GM21528 (cell line): ENCODE measurements around the gene PODN.

ENCODE experiments used
- ATAC-seq: cut with Tn5 transposase; IDR thresholded peaks from one replicate; pipeline ENCODE4 v1.9.1; 2021; ENCODE audit warnings: mild to moderate bottlenecking, moderate library complexity; ENCODE audit not compliant: unreplicated experiment, low FRiP score

Gene PODN

DNA sequence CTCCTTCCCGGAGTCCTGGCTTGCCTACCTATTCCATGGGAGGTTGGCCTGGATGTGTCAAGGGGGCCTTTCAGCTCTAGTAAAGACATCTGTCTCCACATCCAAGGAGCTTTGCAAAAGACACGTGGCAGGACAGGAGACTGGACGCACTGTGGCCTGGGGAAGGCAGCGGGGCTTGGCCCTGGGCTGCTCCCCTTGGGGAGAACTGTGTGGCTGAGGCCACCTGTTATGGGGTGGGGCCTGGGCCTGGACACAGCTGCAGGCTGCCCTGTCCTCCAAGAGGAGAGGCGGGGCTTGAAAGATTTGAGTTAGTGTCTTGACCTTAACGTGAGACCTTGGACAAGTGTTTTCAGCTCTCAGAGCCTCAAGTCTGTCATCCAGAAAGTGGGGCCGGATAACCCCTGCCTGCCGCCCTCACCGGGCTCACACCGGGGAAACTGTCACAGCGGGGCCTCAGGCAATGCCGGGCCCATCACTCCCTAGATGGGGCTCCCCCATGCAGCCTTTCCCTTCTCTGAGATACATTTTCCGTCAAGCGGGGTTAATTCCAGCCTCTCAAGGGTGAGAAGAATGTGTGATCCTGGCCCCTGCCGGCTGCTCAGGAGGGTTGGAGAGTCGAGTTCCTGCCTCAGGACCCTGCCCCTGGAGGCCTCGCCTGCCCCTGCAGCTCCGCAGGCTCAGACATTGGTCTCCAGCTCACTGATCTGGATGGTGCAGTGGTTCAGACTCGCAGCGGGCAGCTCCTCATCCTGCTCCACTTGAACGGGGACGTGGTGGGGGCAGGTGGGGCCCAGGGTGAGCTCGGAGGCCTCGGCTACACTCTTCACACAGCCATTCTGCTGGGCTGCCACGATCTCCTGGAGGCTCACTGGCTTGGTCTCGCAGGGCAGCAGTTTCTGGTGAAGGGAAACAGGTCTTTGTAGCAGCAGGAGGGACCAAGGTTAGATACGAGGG lies 25.6 kb downstream of the PODN start:
- ATAC-seq: no peak

DNA sequence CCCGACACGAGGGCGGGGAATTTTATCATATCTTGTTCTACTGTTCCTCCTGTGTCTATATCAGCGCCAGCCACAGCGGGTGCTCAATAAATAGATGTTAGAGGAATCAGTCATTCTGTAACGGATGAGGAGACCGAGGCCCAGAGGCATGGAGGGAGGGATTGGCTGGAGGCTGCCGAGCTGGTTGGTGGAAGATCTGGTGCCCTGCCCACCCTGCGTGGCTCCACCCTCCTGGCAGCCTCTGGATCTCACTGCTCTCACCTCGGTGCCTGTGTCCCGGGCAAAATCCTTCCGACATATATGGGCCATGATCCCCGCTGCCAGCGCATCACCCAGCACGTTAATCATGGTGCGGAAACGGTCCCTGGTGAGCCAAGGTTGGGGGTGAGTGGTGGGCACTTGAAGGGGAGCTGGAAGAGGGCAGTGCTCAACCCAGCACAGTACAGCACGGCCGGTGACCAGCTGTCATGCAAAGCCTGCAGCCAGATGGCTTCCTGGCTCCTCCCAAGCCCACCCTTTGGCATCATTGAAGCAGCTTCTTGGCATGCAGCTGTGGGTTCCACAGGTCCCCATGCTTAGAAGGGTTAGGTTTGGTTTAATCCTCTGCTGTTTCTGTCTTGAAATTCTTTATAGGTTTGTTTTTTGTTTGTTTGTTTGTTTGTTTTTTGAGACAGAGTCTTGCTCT lies 26.7 kb downstream of the PODN start:
- ATAC-seq: no peak

DNA sequence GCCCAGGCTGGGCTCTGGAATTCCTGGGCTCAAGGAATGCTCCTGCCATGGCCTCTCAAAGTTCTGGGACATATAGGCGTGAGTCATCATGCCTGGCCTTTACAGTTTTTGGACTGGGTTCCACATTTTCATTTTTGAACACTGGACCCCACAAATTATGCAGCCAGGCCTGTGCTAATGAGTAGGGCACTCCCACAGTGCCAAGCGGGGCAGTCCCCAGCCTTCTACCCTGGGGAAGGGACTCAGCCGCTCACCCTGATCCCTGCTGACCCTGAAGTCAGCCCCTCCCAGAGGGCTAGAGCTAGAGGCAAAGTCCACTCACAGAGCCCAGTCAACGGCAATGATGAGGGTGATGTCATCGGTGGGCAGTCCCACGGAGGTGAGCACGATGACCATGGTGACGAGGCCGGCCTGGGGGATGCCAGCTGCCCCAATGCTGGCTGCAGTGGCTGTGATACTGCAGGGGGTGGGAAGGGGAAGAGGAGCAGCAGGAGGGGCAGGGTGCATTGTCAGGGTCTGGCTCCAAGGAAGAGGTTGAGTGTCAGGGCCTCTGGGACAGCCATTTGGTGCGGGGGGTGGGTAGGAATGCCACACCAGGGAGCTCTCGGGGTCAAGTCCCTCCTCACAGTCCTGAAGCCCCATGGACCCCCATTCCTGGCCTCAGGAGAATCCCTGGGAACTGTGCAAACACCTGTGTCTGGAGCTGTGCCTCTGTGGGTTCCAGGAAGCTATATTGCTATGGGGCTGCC lies 27.6 kb downstream of the PODN start:
- no peak for ATAC-seq

DNA sequence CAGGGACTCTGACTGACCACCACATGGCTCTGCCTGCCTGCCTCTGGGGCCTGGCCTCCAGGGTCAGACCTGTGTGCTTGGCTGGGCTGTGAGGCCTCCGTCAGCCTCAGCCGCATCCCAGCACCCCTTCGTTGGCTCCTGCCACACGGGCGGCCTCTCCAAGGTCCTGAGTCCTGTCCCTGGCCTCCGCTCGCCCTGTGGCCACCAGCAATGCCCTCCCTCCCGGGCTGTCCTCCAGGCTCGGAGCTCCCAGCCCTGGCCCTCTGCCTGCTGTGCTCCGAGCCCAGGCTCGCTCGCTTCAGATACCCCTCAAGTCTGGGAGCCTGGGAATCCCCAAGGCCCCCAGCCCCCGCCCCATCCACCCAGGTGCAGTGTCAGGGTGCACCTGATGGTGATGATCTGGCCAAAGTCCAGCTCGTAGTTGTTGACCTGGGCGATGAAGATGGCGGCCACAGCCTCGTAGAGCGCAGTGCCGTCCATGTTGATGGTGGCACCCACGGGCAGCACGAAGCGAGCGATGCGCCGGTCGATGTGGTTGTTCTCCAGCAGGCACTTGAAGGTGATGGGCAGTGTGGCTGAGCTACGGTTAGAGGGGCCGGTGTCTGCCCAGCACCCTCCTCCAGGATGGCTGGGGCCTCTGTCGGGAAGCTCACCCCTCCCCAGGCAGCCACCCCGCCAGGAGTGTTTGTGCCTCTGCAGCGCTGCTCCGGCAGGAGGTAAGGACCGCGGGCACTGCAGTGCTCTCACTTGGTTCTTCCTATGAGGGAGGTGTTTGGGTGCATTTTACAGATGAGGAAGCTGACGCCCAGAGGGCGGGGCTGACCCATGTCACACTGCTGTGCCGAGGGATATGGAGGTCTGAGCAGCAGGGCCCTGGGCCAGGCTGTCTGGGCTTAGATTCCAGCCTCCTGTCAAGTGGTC lies 28.5 kb downstream of the PODN start:
- ATAC-seq: no peak

DNA sequence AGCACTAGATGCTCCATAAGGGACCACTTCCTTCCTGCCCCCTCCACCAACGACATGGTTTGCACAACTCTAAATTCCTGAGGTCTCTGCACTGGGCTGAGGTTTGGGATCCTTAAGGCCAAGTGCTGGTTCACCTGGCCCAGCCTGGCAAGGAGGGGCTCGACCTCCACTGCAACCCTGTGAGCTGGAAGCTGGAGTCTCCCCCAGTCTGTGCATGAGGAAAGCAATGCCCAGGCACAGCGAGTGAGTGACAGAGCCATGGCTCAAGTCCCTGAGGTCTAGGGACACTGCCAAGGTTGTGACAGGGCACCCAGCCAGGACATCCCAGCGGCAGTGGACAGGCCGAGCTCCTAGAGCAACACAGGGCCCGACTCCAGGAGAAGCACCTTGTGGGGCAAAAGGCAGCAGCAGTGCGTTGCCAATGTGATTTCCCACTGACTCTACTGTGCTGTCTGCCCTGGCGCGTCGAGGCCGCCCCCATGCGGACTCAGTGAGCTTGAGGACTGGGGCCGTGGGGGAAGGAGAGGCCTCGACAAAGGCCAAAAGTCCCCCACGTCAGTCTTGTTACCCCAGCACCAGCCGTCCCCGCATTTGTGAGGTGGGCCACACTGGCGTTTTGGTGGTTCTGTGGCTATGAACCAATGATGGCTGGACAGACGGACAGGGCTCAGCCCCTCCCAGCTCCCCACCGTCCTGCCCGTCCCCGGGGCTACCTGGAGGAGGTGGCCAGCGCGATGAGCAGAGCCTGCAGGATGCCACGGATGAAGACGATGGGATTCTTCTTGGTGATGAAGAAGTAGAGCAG lies 30.0 kb downstream of the PODN start:
- ATAC-seq: no peak

DNA sequence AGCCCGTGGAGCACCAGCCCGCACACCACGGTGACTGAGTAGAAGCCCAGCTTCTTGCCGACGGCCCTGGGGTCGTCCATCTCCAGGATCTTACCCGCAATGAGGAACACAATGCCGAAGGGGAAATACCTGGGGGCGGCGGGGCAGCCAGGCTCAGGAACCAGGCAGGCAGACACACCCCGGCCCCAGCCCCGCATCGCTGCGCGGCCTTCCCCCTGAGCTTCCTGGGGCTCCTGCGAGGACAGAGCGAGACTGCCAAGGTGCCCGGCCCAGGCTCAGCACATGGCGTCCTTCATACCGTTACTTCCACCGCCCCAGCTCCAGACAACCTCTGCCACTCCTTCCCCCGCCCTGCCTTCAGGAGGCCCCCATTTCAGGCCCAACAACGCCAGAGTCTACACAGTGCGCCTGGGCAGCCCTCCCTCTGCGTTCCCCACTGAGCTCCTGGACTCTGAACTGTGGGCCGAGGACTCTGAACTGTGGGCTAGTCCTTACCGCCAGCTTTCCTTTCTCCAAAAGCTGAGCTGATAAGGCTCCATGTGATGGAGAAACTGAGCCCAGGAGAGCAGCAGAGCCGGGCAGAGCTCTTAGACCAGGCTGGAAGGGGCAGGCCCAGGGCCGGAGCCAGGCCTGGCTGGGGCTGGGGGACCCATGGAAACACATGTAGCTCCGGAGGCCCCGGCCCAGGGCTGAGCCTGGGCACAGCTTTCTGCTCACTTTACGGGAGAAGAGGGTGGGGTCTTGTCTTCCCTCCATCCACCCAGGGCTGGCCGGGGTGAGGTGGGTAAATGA lies 30.8 kb downstream of the PODN start:
- no peak for ATAC-seq

DNA sequence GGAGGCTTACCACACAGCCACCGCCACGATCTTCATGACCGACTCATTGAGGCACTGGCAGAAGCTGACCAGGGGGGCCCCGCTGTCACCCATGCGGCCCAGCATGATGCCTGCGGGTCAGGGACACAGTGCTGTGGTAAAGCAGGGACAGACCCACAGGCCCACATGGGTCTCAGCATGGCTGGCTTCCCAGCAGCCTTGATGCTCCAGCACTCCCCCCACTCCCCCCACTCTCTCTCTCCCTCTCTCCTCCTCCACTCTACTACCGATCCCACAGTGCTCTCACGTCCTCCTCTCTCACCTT lies 31.4 kb downstream of the PODN start:
- no peak for ATAC-seq

DNA sequence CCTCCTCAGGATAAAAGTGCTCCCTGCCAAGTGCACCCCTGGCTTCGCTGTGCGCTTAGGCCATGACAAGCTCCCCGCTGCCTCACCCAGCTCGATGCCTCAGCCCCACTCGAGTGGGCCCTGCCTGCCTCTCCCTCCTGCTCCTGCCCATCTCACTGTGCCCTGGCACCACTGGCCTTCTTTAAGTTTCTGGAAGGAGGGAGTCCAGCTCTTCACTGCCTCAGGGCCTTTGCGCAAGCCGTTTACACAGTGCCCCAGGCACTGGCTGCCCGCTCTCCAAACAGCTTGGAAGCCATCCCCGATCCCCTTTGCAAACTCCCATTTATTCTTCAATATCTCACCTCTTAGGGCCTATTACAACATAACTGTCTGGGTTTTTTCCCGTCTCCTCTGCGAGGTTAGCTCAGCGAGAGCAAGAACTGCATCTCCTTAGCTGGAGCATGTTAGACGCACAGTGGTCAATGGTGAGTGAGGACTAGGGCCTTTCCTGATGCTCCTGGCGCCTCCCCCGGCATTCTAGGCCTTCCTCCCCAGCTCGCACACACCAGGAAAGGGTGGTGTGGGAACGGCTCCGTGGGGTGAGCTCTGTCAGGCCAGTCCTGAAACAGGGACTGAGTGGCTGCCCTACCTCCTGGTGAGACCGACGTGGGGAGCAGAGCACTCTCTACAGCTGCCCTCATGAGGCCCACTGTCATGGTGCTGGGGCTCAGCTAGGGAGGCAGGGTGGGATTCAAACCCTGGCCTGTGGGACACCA lies 31.9 kb downstream of the PODN start:
- ATAC-seq: no peak

DNA sequence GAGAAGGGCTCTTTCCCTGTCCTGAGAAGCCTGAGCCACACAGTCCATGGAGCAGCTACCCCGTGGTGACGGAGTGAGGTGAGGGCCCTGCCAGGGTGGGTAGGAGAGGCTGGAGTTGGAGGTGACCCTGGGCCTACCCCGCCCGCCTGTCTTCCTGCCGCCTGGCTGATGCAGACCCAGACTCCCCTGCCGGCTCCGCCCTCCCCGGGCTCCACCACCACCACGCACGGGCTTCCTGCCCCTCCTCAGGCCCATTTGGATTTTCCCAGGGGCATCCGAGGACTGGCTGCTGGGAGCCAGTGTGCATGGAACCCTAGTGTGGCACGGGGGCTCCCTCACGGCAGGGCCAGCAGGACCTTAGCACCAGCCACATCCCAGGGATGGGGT lies 32.5 kb downstream of the PODN start:
- no peak for ATAC-seq

DNA sequence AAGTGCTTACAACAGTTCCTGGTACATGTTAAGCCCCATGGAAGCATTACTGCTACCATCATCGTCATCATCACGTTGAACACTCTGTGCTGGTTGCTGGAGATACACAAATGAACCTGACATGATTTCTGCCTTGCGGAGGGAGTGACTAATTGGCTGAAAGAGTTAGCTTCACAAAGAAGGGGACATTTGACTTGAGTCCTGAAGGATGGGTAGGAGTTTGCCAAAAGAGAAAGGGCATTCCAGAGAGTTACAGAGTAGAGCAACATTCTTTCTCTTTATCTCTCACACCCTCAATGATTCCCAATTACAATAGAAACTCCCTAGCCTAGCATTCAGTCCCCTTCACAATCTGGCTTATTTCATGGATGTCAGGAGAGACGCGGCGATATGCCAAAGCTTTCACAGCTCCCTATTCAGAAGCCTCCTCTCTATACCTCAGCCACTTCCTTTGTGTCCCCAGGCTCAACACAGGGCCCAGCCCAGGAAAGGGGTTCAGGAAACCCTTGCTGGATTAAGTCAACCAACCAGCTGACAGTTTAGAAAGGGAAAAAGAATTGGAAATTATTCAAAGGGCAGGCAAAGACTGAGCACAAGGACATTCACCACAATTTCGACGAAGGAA lies 42.4 kb downstream of the PODN start:
- ATAC-seq: no peak

DNA sequence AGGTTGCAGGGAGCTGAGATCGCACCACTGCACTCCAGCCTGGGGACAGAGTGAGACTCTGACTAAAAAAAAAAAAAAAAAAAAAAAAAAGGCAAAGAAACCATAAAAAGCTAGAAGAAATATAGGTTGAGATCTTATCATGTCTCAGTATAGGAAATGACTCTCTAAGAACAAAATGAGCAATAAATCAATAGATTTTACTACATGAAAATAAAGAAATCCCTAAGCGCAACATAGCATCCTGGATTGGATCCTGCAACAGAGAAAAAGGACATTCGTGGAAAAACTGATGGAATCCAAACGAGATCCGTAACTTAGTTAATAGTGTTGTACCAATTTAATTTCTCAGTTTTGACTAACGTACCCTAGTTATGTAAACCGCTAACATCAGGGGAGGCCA lies 45.1 kb downstream of the PODN start:
- no peak for ATAC-seq

DNA sequence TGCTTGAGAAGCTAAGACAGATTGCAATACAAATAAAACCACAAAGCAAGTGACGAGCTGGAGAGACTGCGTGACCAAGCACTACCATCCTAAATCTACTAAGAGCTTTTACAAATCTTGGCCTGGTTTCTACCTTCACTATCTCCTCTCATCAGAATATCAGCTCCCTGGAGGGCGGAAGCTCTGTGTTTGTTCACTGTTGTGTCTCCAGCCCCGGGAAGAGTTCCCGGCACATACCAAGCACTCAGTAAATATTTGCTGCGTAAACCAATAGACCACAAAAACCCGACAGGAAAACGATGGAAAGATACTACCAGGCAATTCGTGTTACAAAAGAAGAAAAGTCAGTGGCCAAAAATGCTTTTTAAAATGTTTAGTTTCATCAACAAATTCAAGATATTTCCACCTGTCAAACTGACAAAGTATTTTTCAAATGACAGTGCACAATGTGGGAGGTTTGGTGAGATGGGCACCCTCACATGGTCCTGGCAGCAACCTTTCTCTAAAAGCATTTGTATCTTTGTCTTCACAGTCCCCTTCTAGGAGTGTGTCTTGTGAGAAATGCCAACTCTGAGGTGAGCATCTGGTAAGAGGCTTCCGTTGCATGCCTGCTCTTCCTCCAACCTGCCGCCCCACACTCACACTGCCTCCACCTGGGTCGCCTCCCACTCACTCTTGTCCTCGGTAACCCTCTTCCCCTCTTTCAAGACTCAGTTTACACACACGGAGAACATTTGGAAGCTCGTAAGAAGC lies 45.7 kb downstream of the PODN start:
- no peak for ATAC-seq

DNA sequence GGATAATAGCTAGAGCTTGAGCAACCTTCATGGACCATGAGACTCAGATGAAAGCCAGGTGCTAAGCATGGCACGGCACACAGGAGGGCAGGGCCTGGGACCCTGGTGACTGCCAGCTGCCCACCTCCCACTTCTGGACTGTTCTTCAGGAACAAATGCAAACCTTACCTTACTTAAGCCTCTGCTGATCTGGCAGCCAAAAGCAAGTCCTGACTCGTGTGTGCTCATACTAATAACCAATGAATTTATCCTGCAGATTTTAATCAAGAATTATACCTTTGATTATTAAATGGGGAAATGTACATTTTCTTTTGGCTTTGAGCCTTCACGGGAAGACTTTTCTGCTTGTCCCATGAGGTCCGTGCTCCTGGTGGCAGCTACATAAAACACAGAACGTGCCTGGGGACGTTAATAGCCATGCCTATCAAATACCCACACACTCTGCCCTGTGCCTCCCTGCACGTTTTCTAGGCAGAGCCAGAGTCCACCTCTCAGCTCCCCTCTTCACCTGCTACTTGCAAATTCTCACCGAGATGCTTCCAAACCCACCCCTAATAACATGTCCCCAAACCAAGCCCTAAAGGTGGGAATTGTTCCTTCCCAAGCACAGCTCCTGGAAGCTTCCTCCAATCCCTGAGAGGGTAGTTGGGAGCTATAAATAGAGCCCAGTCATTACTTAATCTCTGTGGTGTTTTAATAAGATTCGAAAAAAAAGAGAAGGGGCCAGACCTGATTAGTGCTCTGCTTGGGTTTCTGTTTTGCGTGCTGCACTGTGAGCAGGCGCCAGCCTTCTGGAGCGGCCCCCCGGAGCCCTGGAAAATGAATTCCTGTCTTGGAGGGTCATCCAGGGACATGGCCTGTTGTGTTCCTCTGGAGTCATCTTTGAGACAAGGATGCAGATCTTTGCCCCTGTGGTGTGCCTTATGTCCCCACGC lies 46.9 kb downstream of the PODN start:
- ATAC-seq: no peak

DNA sequence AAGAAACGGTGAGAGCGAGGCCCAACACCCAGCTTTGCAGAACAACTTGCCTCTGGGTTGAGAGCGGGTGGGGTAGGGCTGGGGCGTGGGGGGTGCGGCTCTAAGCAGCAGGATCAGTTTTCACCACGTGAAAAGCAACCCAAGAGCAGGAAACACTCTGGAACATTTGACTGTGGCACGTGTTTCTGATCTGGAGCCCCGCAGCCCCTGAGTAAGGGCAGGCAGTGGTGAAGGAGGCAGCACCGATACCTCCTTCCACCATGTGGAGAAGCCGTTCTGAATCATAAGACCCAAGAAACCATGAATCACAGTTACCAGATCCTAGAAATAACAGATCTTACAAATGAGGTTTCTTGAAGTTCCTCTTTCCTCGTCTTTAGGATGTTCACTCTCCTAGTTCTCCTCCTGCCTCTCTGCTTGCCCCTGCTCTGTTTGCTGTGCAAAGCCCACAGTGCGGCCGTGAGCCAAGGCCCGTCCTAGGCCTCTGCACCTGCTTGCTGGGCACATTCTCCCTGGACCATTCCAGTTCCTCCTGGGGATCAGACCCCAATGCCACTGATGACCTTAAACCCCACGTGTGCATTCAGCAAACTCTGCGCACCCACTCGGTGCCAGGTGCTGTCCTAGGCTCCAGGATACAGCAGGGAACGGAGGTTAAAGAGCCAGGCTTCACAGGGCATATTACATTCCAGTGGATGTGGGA lies 48.5 kb downstream of the PODN start:
- ATAC-seq: no peak

DNA sequence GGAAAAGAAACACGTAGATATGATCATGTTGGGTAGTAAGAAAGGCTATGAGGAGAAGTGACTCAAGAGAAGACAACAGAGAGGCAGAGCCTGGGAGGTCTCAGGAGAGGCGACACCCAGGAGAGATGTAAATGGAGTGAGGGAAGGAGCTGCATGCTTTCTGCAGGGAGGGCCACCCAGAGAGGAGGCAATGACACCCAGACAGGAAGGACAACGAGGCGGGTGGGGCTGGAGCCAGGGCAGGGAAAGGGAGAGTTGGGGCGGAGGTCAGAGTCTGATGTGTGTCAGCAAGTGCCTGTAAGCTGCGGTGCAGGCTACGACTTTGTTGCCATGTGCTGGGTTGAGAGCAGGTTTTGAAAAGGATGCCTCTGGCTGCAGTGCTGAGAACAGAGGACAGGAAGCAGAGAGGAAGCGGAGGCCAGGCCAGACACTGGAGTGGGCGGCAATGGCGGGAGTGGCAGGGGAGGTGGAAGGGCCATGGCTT lies 49.1 kb downstream of the PODN start:
- no peak for ATAC-seq
